ENCODE results near the gene RAPGEF3. TPM values are rescaled to one million over a fixed set of nuclear protein-coding genes. Genes with fewer than 3 reads are reported as not detected.

Gene RAPGEF3
- total and polyA plus RNA-seq, 2 donors (not counting 1 experiment from before 2014, with no cell fraction given): 1.8 to 5.2 TPM

DNA sequence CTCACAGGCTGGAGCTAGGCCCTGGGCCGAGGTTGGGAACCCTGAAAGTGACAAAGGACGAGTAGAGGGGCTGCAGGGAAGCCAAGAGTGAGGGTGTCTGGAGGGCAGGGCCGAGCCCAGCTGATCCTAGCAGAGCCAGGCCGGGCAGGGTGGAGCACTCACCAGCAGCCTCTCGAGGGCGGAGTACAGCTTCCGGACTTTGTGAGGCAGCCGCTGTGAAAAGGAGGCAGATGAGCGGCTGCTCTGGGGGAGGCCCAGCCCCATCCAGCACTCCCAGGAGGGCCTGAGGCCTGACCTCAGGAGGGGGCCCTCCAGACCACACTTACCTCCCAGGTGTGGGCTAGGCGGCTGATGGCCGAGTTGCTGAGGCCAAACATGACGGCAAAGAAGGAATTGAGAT lies 18.7 kb downstream of the RAPGEF3 start:
- peak; percentile 62 for ATAC-seq (ENCODE audit: low read depth)
- peak; percentile 52 for DNase-seq
- Histone ChIP-seq H3K9me3 (ENCODE audit: control extremely low read depth in 1 of 3, control insufficient read depth in 2 of 3, insufficient read depth in 1 of 3, low read length in 2 of 3) (peaks cover 0 to 9% (median 0%) of the 10 kb centered on the region in 3 donors), H3K9ac (ENCODE audit: low read length) (peak overlapping the region; percentile 39), H3K79me2 (ENCODE audit: control insufficient read depth, insufficient read depth, low read length) (no peaks in the 10 kb centered on the region), H2AFZ (ENCODE audit: insufficient read depth, low read depth, low read length, poor library complexity, severe bottlenecking) (peak overlapping the region; percentile 68), H3K4me1 (ENCODE audit: control insufficient read depth in 2 of 2, insufficient read depth in 2 of 2, low read length in 2 of 2) (peaks cover 29 to 41% of the 10 kb centered on the region in 2 donors), H3K27ac (ENCODE audit: low read length in 2 of 2) (peak overlapping the region; percentile 63 to 69), H4K20me1 (ENCODE audit: control insufficient read depth, insufficient read depth, low read length, poor library complexity, severe bottlenecking) (no peaks in the 10 kb centered on the region), H3K36me3 (replicated peaks in 1 of 2; ENCODE audit: control extremely low read depth in 1 of 2, control insufficient read depth in 1 of 2, extremely low read depth in 1 of 2, insufficient read depth in 2 of 2, low read length in 1 of 2) (no peaks in the 10 kb centered on the region), H3K27me3 (replicated peaks in 1 of 4; ENCODE audit: control extremely low read depth in 1 of 4, control insufficient read depth in 3 of 4, insufficient read depth in 4 of 4, low read length in 3 of 4) (no peaks in the 10 kb centered on the region), H3K4me3 (ENCODE audit: control extremely low read depth in 1 of 5, extremely low read depth in 1 of 5, insufficient read depth in 1 of 5, low read depth in 2 of 5, low read length in 4 of 5) (peak overlapping the region in 3 of 5 experiments; percentile 7 to 39 (median 14)), H3K4me2 (replicated peaks; ENCODE audit: low read depth, low read length, poor library complexity, severe bottlenecking) (peak overlapping the region; percentile 72)
- Mint-ChIP-seq H3K4me3 (peak overlapping the region; percentile 79), H3K27ac (peak overlapping the region; percentile 82), H3K27me3 (no peaks in the 10 kb centered on the region), H3K9me3 (ENCODE audit: insufficient read depth) (no peaks in the 10 kb centered on the region), H3K4me1 (peaks cover 44% of the 10 kb centered on the region)
- intact Hi-C loops (cut with micrococcal nuclease): loop anchor here (1.0 to 2.0 kb wide), 2 partner anchors 25 to 34 kb away; partner anchors contain the start of gene RPAP3
- POLR2A ChIA-PET: interaction anchor here (0.6 to 5.7 kb wide), 7 partner anchors 14 to 1381 kb away, joined by 3 to 43 read pairs (median 4); partner anchors contain the start of genes ENDOU and RAPGEF3
- TF ChIP-seq EZH2 (IDR thresholded peaks at IDR 0.05; ENCODE audit: borderline replicate concordance, insufficient read depth, low read depth, low read length, poor library complexity, severe bottlenecking) (no peak), CTCF (IDR thresholded peaks at IDR 0.05) (no peak)
- CTCF ChIA-PET: interaction anchor here (0.7 to 15.0 kb wide), 9 partner anchors 10 to 99 kb away, joined by 3 to 515 read pairs (median 150); partner anchors contain the start of genes ENDOU, RAPGEF3, RPAP3 and SLC48A1
- 11% methylated on average over 12 of the region's 12 CpGs for WGBS (ENCODE audit: insufficient coverage)

DNA sequence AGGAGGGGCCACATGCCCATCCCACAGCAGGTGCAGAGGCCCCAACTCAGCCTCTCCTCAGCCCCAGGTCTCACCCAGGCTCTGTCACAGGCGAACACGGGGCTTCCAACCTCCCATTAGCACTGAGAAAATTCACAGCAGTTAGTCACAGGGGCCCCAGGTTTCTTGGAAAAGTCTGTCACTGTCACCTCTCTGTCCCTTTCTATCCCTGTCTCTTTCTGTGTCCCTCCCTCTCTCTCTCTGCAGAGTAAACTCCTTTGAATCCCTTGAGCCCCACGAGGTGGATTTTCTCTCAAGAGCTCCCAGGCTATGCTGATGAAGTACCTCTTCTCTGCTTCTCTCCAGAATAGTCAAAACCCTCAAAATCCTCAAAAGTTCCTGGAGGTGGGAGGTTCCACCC lies 19.4 kb downstream of the RAPGEF3 start:
- ChIA-PET POLR2A (interaction anchor here (0.6 to 5.7 kb wide), 5 partner anchors 18 to 1381 kb away, joined by 3 to 43 read pairs (median 4); partner anchors contain the start of gene RAPGEF3), CTCF (interaction anchor here (1.1 to 15.0 kb wide), 7 partner anchors 18 to 100 kb away, joined by 3 to 515 read pairs (median 270); partner anchors contain the start of genes RAPGEF3, RPAP3 and SLC48A1)
- peak overlapping the region; percentile 82 for H3K27ac Mint-ChIP-seq
- 84% methylated on average over 3 of the region's 3 CpGs for WGBS (ENCODE audit: insufficient coverage)
- TF ChIP-seq EZH2 (IDR thresholded peaks at IDR 0.05; ENCODE audit: borderline replicate concordance, insufficient read depth, low read depth, low read length, poor library complexity, severe bottlenecking) (no peak), CTCF (IDR thresholded peaks at IDR 0.05) (no peak)
- DNase-seq (no peak), ATAC-seq (ENCODE audit: low read depth) (no peak)
- H3K9me3 Mint-ChIP-seq (ENCODE audit: insufficient read depth): no peaks in the 10 kb centered on the region
- no peaks in the 10 kb centered on the region for H3K79me2 ChIP-seq (ENCODE audit: control insufficient read depth, insufficient read depth, low read length)
- H3K9ac ChIP-seq (ENCODE audit: low read length): peak overlapping the region; percentile 39
- peak overlapping the region; percentile 79 for H3K4me3 Mint-ChIP-seq
- no peaks in the 10 kb centered on the region for H3K27me3 Mint-ChIP-seq
- no peaks in the 10 kb centered on the region for H4K20me1 ChIP-seq (ENCODE audit: control insufficient read depth, insufficient read depth, low read length, poor library complexity, severe bottlenecking)
- no peaks in the 10 kb centered on the region for H3K27me3 ChIP-seq (replicated peaks in 1 of 4; ENCODE audit: control extremely low read depth in 1 of 4, control insufficient read depth in 3 of 4, insufficient read depth in 4 of 4, low read length in 3 of 4)
- no peak overlapping the region for H3K27ac ChIP-seq (ENCODE audit: low read length in 2 of 2)
- peak overlapping the region; percentile 68 for H2AFZ ChIP-seq (ENCODE audit: insufficient read depth, low read depth, low read length, poor library complexity, severe bottlenecking)
- peaks cover 0 to 9% (median 0%) of the 10 kb centered on the region in 3 donors for H3K9me3 ChIP-seq (ENCODE audit: control extremely low read depth in 1 of 3, control insufficient read depth in 2 of 3, insufficient read depth in 1 of 3, low read length in 2 of 3)
- H3K4me1 ChIP-seq (ENCODE audit: control insufficient read depth in 2 of 2, insufficient read depth in 2 of 2, low read length in 2 of 2): peaks cover 29 to 41% of the 10 kb centered on the region in 2 donors
- H3K4me3 ChIP-seq (ENCODE audit: control extremely low read depth in 1 of 5, extremely low read depth in 1 of 5, insufficient read depth in 1 of 5, low read depth in 2 of 5, low read length in 4 of 5): peak overlapping the region in 1 of 5 experiments; percentile 39
- no peaks in the 10 kb centered on the region for H3K36me3 ChIP-seq (replicated peaks in 1 of 2; ENCODE audit: control extremely low read depth in 1 of 2, control insufficient read depth in 1 of 2, extremely low read depth in 1 of 2, insufficient read depth in 2 of 2, low read length in 1 of 2)
- intact Hi-C loops (cut with micrococcal nuclease): no loop called here
- peak overlapping the region; percentile 72 for H3K4me2 ChIP-seq (replicated peaks; ENCODE audit: low read depth, low read length, poor library complexity, severe bottlenecking)
- peaks cover 41% of the 10 kb centered on the region for H3K4me1 Mint-ChIP-seq
